DND-41 (cell line): ENCODE results near the gene IL12A.
A peak's percentile ranks its signal among the peaks of the same experiment; 100 is the strongest.

Experiments
- CTCF ChIP-seq: IDR thresholded peaks from 2 replicates; pipeline ENCODE4 v1.5.1; 2012; ENCODE audit warnings: borderline replicate concordance, low read length, moderate library complexity, mild to moderate bottlenecking; ENCODE audit not compliant: poor library complexity, severe bottlenecking; ENCODE audit errors: extremely low read depth
- EZH2 ChIP-seq: IDR thresholded peaks from 3 replicates; pipeline ENCODE4 v1.6.1; 2012; ENCODE audit warnings: borderline replicate concordance, low read depth, mild to moderate bottlenecking, moderate library complexity, low read length, inconsistent platforms; ENCODE audit not compliant: severe bottlenecking

DNA sequence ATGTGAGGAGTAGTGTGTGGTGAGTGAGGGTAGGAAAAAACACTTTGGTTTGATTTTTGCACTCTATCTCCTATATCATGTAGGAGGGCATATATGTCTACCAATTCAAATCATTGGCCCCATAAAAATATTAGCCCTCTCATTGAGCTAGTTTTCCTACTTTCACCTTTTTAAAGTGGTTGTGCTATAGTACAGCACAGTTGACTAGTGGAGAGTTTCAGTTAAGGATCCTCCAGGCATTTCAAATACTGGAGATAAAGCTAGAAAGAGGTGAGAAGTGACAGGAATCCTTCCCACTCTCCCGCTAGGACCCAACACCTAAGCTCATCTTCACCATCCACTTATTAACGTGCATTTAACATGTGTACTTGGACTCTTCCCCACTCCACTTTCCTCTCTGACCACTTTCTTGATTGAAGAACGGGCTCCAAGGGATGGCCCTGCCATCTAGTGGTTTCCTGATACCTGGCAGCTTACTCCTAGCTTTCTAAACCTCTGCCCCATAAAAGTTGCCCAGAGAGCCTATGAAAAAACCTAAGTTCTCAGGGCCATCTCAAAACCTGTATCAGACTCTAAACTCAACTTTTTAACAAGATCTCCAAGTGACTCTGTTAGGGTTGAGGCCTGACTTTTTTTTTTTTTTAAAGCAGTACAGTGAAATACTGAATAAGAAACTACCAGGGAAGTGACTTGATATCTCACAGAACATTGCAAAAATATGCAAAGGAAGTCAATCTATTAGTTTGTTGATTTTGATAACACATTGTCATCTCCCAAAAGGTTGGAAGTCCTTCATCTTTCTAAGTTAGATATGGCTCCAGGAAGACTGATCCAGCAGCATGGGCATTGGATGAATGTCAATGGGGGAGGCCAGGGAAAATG lies 17.9 kb downstream of the IL12A start:
- TF ChIP-seq CTCF: peak; percentile 63
- TF ChIP-seq EZH2: no peak
